C4-2B (cell line): Measurements from ENCODE around the gene CREB3L1.

Experiments used
- H3K27ac ChIP-seq: fragments of 450-650 bp; 2 replicates; pipeline ENCODE4 v1.5.1; 2017
- CTCF ChIP-seq: fragments of 450-650 bp; conservative IDR thresholded peaks from 2 replicates; pipeline ENCODE4 v1.5.1; 2017; ENCODE audit warnings: mild to moderate bottlenecking
- ZFX ChIP-seq: fragments of 450-650 bp; IDR thresholded peaks from 2 replicates; pipeline ENCODE4 v1.6.1; 2017

CREB3L1 gene

GRCh38 chr11:46337626-46338345, 60.3 kb downstream of the CREB3L1 start:
- TF ChIP-seq ZFX (no peak), CTCF (no peak)
- peak overlapping the region; percentile 75; the same call in 1 of the 2 replicates for H3K27ac ChIP-seq

- peak overlapping the region; percentile 75 for H3K27ac ChIP-seq
- TF ChIP-seq ZFX (no peak), CTCF (no peak)
These were observed 61.1 kb downstream of the CREB3L1 start for GRCh38 chr11:46338636-46338987.

GRCh38 chr11:46338988-46339666, 61.7 kb downstream of the CREB3L1 start:
- H3K27ac ChIP-seq, result peak overlapping the region; percentile 75
- TF ChIP-seq ZFX, result no peak
- TF ChIP-seq CTCF, result no peak

- no peak for TF ChIP-seq CTCF
- no peak for TF ChIP-seq ZFX
- peak overlapping the region; percentile 75 for H3K27ac ChIP-seq
These were observed 62.4 kb downstream of the CREB3L1 start for GRCh38 chr11:46339816-46340215.

- H3K27ac ChIP-seq, result no peak overlapping the region; the same call in 1 of the 2 replicates
- no peak for TF ChIP-seq CTCF
- no peak for TF ChIP-seq ZFX
These were observed 64.0 kb downstream of the CREB3L1 start for GRCh38 chr11:46341454-46341853.

GRCh38 chr11:46342239-46342638, 64.8 kb downstream of the CREB3L1 start:
- TF ChIP-seq CTCF (no peak), ZFX (no peak)
- peak overlapping the region; percentile 11; the same call in 1 of the 2 replicates for H3K27ac ChIP-seq

GRCh38 chr11:46343520-46343919, 66.1 kb downstream of the CREB3L1 start:
- no peak overlapping the region for H3K27ac ChIP-seq
- TF ChIP-seq ZFX (no peak), CTCF (no peak)
